Stomach (tissue), 9 donors: ENCODE data around the gene HNRNPM. TPM values are rescaled to one million over a fixed set of nuclear protein-coding genes. Genes with fewer than 3 reads are reported as not detected.

ENCODE experiments used
- DNase-seq, 2 donors: peaks; one replicate each; pipeline versions ENCODE4 v3.0.0 to v3.0.0-alpha.2; 2013 to 2019
- H3K27ac ChIP-seq, 5 donors: fragments of 200-600 bp in 4 of 5; sonication (generic) in 4 of 5; one replicate each; pipeline ENCODE4 v1.5.1; 2013 to 2019; ENCODE audit warnings: mild to moderate bottlenecking in 1 of 5, moderate library complexity in 1 of 5
- H3K27me3 ChIP-seq, 3 donors: fragments of 200-600 bp; sonication (generic); one replicate each; pipeline ENCODE4 v1.5.1; 2017 to 2019; ENCODE audit warnings: mixed run types in 1 of 3
- H3K36me3 ChIP-seq, 4 donors: fragments of 200-600 bp; sonication (generic); 1 replicate in 3 of 4; 2 replicates in 1 of 4; pipeline ENCODE4 v1.5.1; 2016 to 2019
- H3K4me1 ChIP-seq, 4 donors: fragments of 200-600 bp; sonication (generic); one replicate each; pipeline ENCODE4 v1.5.1; 2016 to 2019
- H3K4me3 ChIP-seq, 4 donors: fragments of 200-600 bp; sonication (generic) in 3 of 4; one replicate each; pipeline ENCODE4 v1.5.1; 2016 to 2019; ENCODE audit warnings: mild to moderate bottlenecking in 1 of 4
- H3K9me3 ChIP-seq, 4 donors: fragments of 200-600 bp; sonication (generic); one replicate each; pipeline ENCODE4 v1.5.1; 2016 to 2019
- EP300 ChIP-seq: sonication (generic); formaldehyde crosslinking; IDR thresholded peaks from one replicate; pipeline ENCODE4 v1.6.1; 2017; ENCODE audit warnings: antibody characterized with exemption
- POLR2A ChIP-seq, 4 donors: fragments of 450-650 bp; IDR thresholded peaks; one replicate each; pipeline ENCODE4 v1.6.1; 2016; ENCODE audit warnings: antibody characterized with exemption in 4 of 4, control low read depth in 2 of 4, mild to moderate bottlenecking in 1 of 4, moderate library complexity in 1 of 4
- POLR2AphosphoS5 ChIP-seq, 3 donors: sonication (generic); formaldehyde crosslinking; IDR thresholded peaks; one replicate each; pipeline ENCODE4 v1.6.1; 2016; ENCODE audit warnings: antibody characterized with exemption in 3 of 3
- WGBS, 5 donors: extraction: QIAGEN DNeasy Blood & Tissue Kit in 3 of 5; methylation state at CpG; one replicate each; pipeline versions ENCODE4 v1.1.5 to v1.1.7; 2013 to 2018; 5-methylcytosine and 5-hydroxymethylcytosine counted together
- intact Hi-C: fragments of 100-400 bp; cut with DNase I; formaldehyde crosslinking; loops from one replicate; pipeline ENCODE4 v1.15.1; 2023; ENCODE audit warnings: low total_unique reads
- polyA plus RNA-seq, 3 donors: library from polyadenylated mRNA; stranded (reverse); fragments of 200-250 nt; gene quantifications; one replicate each; pipeline ENCODE4 v1.2.3, GENCODE V29; 2013
- total RNA-seq, 5 donors: library from RNA; depleted of rRNA; stranded (reverse); fragments of >200 nt; gene quantifications; one replicate each; pipeline versions ENCODE4 v1.1.0 to v1.2.3, GENCODE V29; 2014 to 2016
- TF ChIP-seq, protein P1 (sequence below), 7 experiments: fragments of 450-650 bp in 4 of 7; fragments of 200-600 bp in 3 of 7; sonication (generic) in 3 of 7; IDR thresholded peaks; one replicate each; pipeline ENCODE4 v1.5.1; 2016 to 2019; ENCODE audit warnings: antibody characterized with exemption in 7 of 7, control low read depth in 2 of 7, mild to moderate bottlenecking in 1 of 7
- donor health status: healthy with polysubstance abuse.
- donor health status: Bipolar disorder and iron deficiency.
- donor health status: healthy.

Gene HNRNPM
- total and polyA plus RNA-seq, 8 donors = 54.3 to 664 (median 98.3) TPM

DNA sequence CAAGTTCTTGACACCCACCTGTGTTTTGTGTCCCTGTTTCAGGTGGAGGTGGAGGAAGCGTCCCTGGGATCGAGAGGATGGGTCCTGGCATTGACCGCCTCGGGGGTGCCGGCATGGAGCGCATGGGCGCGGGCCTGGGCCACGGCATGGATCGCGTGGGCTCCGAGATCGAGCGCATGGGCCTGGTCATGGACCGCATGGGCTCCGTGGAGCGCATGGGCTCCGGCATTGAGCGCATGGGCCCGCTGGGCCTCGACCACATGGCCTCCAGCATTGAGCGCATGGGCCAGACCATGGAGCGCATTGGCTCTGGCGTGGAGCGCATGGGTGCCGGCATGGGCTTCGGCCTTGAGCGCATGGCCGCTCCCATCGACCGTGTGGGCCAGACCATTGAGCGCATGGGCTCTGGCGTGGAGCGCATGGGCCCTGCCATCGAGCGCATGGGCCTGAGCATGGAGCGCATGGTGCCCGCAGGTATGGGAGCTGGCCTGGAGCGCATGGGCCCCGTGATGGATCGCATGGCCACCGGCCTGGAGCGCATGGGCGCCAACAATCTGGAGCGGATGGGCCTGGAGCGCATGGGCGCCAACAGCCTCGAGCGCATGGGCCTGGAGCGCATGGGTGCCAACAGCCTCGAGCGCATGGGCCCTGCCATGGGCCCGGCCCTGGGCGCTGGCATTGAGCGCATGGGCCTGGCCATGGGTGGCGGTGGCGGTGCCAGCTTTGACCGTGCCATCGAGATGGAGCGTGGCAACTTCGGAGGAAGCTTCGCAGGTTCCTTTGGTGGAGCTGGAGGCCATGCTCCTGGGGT, 41.0 kb downstream of the HNRNPM start:
- H3K36me3 ChIP-seq = peaks cover 53 to 98% (median 94%) of the 10 kb centered on the region in 4 donors
- no peaks in the 10 kb centered on the region for H3K27me3 ChIP-seq
- intact Hi-C loops = no loop called here
- no peaks in the 10 kb centered on the region for H3K9me3 ChIP-seq
- no peak overlapping the region for H3K27ac ChIP-seq
- 97 to 99% (median 98%) methylated on average over 34 to 62 of the region's 62 CpGs for WGBS, 5 donors
- TF ChIP-seq EP300 = no peak
- no peak for TF ChIP-seq POLR2AphosphoS5 (IDR thresholded peaks at IDR 0.05)
- TF ChIP-seq, protein P1, sequence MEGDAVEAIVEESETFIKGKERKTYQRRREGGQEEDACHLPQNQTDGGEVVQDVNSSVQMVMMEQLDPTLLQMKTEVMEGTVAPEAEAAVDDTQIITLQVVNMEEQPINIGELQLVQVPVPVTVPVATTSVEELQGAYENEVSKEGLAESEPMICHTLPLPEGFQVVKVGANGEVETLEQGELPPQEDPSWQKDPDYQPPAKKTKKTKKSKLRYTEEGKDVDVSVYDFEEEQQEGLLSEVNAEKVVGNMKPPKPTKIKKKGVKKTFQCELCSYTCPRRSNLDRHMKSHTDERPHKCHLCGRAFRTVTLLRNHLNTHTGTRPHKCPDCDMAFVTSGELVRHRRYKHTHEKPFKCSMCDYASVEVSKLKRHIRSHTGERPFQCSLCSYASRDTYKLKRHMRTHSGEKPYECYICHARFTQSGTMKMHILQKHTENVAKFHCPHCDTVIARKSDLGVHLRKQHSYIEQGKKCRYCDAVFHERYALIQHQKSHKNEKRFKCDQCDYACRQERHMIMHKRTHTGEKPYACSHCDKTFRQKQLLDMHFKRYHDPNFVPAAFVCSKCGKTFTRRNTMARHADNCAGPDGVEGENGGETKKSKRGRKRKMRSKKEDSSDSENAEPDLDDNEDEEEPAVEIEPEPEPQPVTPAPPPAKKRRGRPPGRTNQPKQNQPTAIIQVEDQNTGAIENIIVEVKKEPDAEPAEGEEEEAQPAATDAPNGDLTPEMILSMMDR (IDR thresholded peaks at IDR 0.05) = no peak
- TF ChIP-seq POLR2A (IDR thresholded peaks at IDR 0.05) = no peak
- no peak for DNase-seq
- H3K4me3 ChIP-seq = no peak overlapping the region
- peaks cover 5 to 90% (median 24%) of the 10 kb centered on the region in 4 donors for H3K4me1 ChIP-seq

DNA sequence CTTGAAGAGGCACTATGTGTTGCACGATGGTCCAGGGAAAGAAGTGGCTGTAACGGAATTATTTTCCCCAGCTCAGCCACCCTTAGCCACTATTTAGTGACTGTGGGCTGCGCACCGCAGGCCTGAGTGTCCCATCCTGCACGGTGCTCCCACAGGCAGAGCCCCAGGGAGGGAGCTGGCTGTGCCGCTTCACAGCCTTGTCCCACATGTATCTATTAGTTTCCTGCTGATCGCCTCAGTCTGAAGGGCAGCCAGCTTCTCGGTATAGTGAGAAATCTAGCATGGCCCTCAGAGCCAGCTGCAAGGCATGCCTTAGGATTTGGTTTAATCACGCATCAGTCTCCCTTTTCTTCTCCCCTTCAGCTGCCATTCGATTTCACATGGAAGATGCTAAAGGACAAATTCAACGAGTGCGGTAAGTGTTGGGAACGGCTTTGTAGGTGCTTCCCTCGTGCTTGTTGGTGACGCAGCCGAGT, 41.9 kb downstream of the HNRNPM start:
- TF ChIP-seq EP300 (no peak), POLR2AphosphoS5 (IDR thresholded peaks at IDR 0.05) (no peak), POLR2A (IDR thresholded peaks at IDR 0.05) (no peak)
- TF ChIP-seq, protein P1 (IDR thresholded peaks at IDR 0.05) = no peak
- Histone ChIP-seq H3K27me3 (no peaks in the 10 kb centered on the region), H3K36me3 (peaks cover 53 to 98% (median 91%) of the 10 kb centered on the region in 4 donors), H3K4me1 (peaks cover 0 to 80% (median 14%) of the 10 kb centered on the region in 4 donors), H3K4me3 (no peak overlapping the region), H3K9me3 (no peaks in the 10 kb centered on the region), H3K27ac (peak overlapping the region in 4 of 5 donors; percentile 30 to 68 (median 50))
- 76 to 92% (median 90%) methylated on average over 16 of the region's 16 CpGs for WGBS, 5 donors
- no peak for DNase-seq
- intact Hi-C loops = no loop called here

DNA sequence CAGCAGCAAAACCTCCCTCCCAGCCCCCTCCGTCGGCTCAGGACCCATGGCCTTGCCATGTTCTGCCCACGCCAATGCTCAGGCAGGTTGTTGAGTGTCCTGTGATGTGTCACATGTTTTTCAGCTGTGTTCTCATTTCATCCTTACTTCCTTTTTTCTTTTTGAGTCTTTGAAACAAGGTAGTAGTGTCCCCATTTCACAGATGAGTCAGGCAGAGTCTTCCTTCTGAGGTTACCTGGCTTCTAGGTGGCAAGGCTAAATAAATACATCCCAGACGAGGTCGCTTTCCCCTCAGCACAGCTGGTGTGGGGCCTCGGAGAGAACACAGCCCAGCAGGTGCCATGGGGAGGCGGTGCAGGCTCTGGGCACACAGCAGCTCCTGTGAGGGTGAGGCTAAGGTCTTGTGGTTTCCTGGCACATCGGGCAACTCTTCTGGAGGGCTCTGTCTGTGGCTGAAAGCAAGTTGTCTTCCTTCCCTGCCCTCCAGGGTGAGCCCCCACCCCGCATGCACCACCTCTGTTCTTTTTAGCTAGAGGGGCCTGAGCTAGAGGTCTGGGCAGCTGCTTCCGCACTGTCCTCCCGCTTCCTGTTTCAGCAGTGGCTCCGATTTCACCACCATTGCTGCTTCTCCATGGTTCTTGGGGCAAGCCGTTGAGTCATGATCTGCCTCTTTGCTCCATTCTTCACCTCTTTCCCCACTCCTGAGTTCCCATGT, 42.5 kb downstream of the HNRNPM start:
- H3K27me3 ChIP-seq = no peaks in the 10 kb centered on the region
- H3K27ac ChIP-seq = peak overlapping the region in 4 of 5 donors; percentile 30 to 68 (median 50)
- no peak for TF ChIP-seq POLR2A (IDR thresholded peaks at IDR 0.05)
- TF ChIP-seq POLR2AphosphoS5 (IDR thresholded peaks at IDR 0.05) = no peak
- TF ChIP-seq EP300 = no peak
- TF ChIP-seq, protein P1 (IDR thresholded peaks at IDR 0.05) = no peak
- no peak overlapping the region for H3K4me3 ChIP-seq
- peaks cover 53 to 94% (median 86%) of the 10 kb centered on the region in 4 donors for H3K36me3 ChIP-seq
- DNase-seq = peak in 1 of 2 donors; percentile 50
- H3K4me1 ChIP-seq = peaks cover 0 to 74% (median 11%) of the 10 kb centered on the region in 4 donors
- H3K9me3 ChIP-seq = no peaks in the 10 kb centered on the region
- intact Hi-C loops = no loop called here
- WGBS, 5 donors = 73 to 82% (median 74%) methylated on average over 12 to 13 of the region's 13 CpGs

DNA sequence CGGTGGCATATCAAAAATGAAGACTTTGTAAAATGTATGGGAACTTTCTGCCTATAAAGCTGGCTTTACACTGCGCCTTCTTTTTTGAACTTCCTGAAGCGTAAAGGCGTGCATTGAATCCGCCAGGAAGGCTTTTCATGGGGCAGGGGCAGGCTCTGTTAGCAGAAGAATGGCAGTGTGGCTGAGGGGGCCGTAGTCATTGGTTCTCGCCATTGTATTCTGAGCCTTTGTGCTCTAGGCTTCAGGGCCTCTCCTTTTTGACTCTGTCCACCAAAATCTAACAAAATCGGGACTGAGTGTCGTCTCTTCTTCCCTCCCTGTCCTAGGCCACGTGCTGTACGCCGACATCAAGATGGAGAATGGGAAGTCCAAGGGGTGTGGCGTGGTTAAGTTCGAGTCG, 43.6 kb downstream of the HNRNPM start:
- Histone ChIP-seq H3K9me3 (no peaks in the 10 kb centered on the region), H3K27ac (peak overlapping the region in 2 of 5 donors; percentile 68), H3K4me1 (peaks cover 0 to 64% (median 7%) of the 10 kb centered on the region in 4 donors), H3K4me3 (no peak overlapping the region), H3K36me3 (peaks cover 45 to 83% (median 75%) of the 10 kb centered on the region in 4 donors), H3K27me3 (no peaks in the 10 kb centered on the region)
- WGBS, 5 donors = 68 to 79% (median 75%) methylated on average over 15 of the region's 15 CpGs
- no peak for DNase-seq
- intact Hi-C loops = no loop called here
- no peak for TF ChIP-seq POLR2AphosphoS5 (IDR thresholded peaks at IDR 0.05)
- TF ChIP-seq POLR2A (IDR thresholded peaks at IDR 0.05) = no peak
- no peak for TF ChIP-seq EP300
- TF ChIP-seq, protein P1 (IDR thresholded peaks at IDR 0.05) = no peak
